ENCODE results near the gene AOC3. TPM values are rescaled to one million over a fixed set of nuclear protein-coding genes. Genes with fewer than 3 reads are reported as not detected.
A peak's percentile ranks its signal among the peaks of the same experiment; 100 is the strongest.

Gene AOC3
- total and polyA plus RNA-seq, 2 of the 4 experiments (the other 2 are of a cell fraction) = 0.17 TPM; not detected in 1

DNA sequence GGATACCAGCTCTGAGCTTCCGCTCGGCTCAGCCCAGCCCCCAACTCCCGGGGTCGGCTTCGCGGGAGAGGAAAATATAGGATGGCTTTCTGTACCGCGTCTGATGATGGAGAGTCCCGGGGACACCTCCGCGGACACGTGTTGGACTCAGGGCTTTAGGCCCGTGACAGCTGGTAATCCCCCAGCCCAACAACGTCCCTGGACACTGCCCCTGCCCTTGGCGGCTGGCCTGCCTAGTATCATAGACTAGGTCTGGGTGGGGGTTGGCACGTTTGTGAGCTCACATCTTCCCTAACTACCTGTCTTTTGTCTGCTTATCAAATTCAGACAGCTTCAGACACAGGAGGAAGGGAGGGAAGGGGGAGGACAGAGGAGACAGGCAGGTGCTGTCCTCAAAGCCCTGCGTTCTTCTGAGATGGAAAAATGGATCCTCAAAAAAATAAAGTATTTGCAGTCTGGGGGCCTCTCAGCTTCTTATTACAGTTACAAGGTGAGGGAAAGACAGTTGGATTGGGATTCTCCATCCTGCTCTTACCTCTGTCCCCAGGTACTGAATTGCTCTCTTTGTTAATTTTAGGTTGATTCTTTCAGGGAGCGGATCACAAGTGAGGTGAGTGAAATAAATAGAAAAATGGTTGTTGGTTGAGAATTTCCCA is 17.1 kb upstream of the AOC3 start:
- Histone ChIP-seq H3K4me3 (ENCODE audit: insufficient read depth, low read depth, low read length) (peak overlapping the region; percentile 83), H3K4me1 (ENCODE audit: control insufficient read depth, insufficient read depth, low read length) (0 out of 2 replicates have a peak, but pooled peaks cover 3% of the 10 kb centered on the region), H3K9me1 (ENCODE audit: insufficient read depth, low read length) (no peaks in the 10 kb centered on the region), H3K9me3 (ENCODE audit: control insufficient read depth, insufficient read depth, low read length) (no peaks in the 10 kb centered on the region), H3K56ac (ENCODE audit: extremely low read depth, insufficient read depth, low read length) (peak overlapping the region; percentile 59), H2BK15ac (ENCODE audit: low read depth, low read length) (no peak overlapping the region), H3K14ac (replicated peaks; ENCODE audit: low read depth, low read length) (peak overlapping the region; percentile 77), H4K91ac (ENCODE audit: insufficient read depth, low read depth, low read length) (peak overlapping the region; percentile 62), H2AK5ac (ENCODE audit: low read depth, low read length) (peak overlapping the region; percentile 59), H3K23ac (ENCODE audit: low read depth, low read length) (peak overlapping the region; percentile 54), H3K27ac (ENCODE audit: insufficient read depth, low read length) (peak overlapping the region; percentile 81), H3K18ac (ENCODE audit: low read depth, low read length) (no peak overlapping the region), H3K4me2 (ENCODE audit: low read depth, low read length) (peak overlapping the region; percentile 100), H2BK5ac (ENCODE audit: low read depth, low read length, poor library complexity, severe bottlenecking) (peak overlapping the region; percentile 51), H4K20me1 (ENCODE audit: insufficient read depth, low read length) (peaks cover 4% of the 10 kb centered on the region; the same call in 1 of the 2 replicates), H2AFZ (replicated peaks; ENCODE audit: low read length, poor library complexity) (peak overlapping the region; percentile 96), H4K8ac (ENCODE audit: low read depth in 2 of 2, low read length in 2 of 2) (peak overlapping the region; percentile 84 to 100), H2BK120ac (ENCODE audit: low read depth, low read length) (no peak overlapping the region), H4K5ac (ENCODE audit: low read depth, low read length) (peak overlapping the region; percentile 53), H2AK9ac (replicated peaks; ENCODE audit: low read depth, low read length, poor library complexity) (peak overlapping the region; percentile 84), H3K27me3 (ENCODE audit: control insufficient read depth, insufficient read depth, low read length) (no peaks in the 10 kb centered on the region), H3K36me3 (ENCODE audit: control insufficient read depth, insufficient read depth, low read length) (peaks cover 24% of the 10 kb centered on the region), H2BK20ac (ENCODE audit: low read depth, low read length) (no peak overlapping the region), H3K9ac (ENCODE audit: low read depth, low read length) (peak overlapping the region; percentile 83), H3K4ac (ENCODE audit: low read depth, low read length) (peak overlapping the region; percentile 81), H3K79me1 (ENCODE audit: low read depth in 1 of 2, low read length in 2 of 2) (peaks cover 38 to 59% of the 10 kb centered on the region in 2 experiments)
- POLR2A ChIA-PET (ENCODE audit: unreplicated experiment) = interaction anchor here (1.0 kb wide), 1 partner anchor 10 kb away, joined by 4 read pairs; the partner anchor contains the start of gene BECN1
- in situ Hi-C loops (cut with MboI; ENCODE audit: low sequenced_read_pairs) = no loop called here
- CTCF ChIA-PET = interaction anchor here (1.3 kb wide), 1 partner anchor 10 kb away, joined by 3 read pairs; the partner anchor contains the start of gene BECN1
- intact Hi-C loops (cut with micrococcal nuclease) = no loop called here
- no CpG with 5 or more reads among the region's 18 CpGs for WGBS, 2 experiments (ENCODE audit: extremely low coverage in 2 of 2, insufficient read length in 1 of 2)
- dilution Hi-C loops (cut with HindIII; ENCODE audit: low sequenced_read_pairs, unreplicated experiment) = no loop called here
- no TSS peak for BruUV-seq (replicated peaks)
- no peak for DNase-seq
- ATAC-seq (ENCODE audit: low read depth) = no peak; the same call in none of the 2 replicates
- TF ChIP-seq, protein P1, sequence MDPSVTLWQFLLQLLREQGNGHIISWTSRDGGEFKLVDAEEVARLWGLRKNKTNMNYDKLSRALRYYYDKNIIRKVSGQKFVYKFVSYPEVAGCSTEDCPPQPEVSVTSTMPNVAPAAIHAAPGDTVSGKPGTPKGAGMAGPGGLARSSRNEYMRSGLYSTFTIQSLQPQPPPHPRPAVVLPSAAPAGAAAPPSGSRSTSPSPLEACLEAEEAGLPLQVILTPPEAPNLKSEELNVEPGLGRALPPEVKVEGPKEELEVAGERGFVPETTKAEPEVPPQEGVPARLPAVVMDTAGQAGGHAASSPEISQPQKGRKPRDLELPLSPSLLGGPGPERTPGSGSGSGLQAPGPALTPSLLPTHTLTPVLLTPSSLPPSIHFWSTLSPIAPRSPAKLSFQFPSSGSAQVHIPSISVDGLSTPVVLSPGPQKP (IDR thresholded peaks at IDR 0.05; ENCODE audit: borderline replicate concordance, low read depth, low read length) = no peak
- TF ChIP-seq RAD21 (IDR thresholded peaks at IDR 0.05; ENCODE audit: low read length) (no peak), RCOR1 (IDR thresholded peaks at IDR 0.05; ENCODE audit: insufficient replicate concordance, low read length) (no peak), MXI1 (IDR thresholded peaks at IDR 0.05; ENCODE audit: borderline replicate concordance, low read depth, low read length) (peak; percentile 35; the same call in 1 of the 2 replicates), POLR2A (IDR thresholded peaks at IDR 0.05; ENCODE audit: low read depth, low read length) (no peak), SMC3 (IDR thresholded peaks at IDR 0.05; ENCODE audit: low read depth, low read length) (no peak), BHLHE40 (IDR thresholded peaks at IDR 0.05; ENCODE audit: low read depth, low read length) (no peak), NFE2L2 (IDR thresholded peaks at IDR 0.05; ENCODE audit: low read depth, low read length) (no peak), CHD1 (IDR thresholded peaks at IDR 0.05; ENCODE audit: low read depth, low read length) (no peak), MAZ (IDR thresholded peaks at IDR 0.05; ENCODE audit: borderline replicate concordance, low read depth, low read length) (no peak), RFX5 (IDR thresholded peaks at IDR 0.05; ENCODE audit: low read depth, low read length) (no peak), MAFK (IDR thresholded peaks at IDR 0.05; ENCODE audit: low read depth, low read length) (no peak), FOS (IDR thresholded peaks at IDR 0.05; ENCODE audit: low read depth, low read length) (no peak)
- TF ChIP-seq, protein P2, sequence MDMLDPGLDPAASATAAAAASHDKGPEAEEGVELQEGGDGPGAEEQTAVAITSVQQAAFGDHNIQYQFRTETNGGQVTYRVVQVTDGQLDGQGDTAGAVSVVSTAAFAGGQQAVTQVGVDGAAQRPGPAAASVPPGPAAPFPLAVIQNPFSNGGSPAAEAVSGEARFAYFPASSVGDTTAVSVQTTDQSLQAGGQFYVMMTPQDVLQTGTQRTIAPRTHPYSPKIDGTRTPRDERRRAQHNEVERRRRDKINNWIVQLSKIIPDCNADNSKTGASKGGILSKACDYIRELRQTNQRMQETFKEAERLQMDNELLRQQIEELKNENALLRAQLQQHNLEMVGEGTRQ (IDR thresholded peaks at IDR 0.05; ENCODE audit: low read depth, low read length) = peak; percentile 2; the same call in 1 of the 2 replicates

Data from IMR-90 (cell line).